AG04450 (cell line): ENCODE measurements around the gene STON1. TPM values are rescaled to one million over a fixed set of nuclear protein-coding genes. Genes with fewer than 3 reads are reported as not detected.

ENCODE experiments used
- CTCF ChIA-PET: fragments of 300-600, 350-600 bp; formaldehyde crosslinking; extraction: SDS; loops from one replicate; lab custom pipeline; 2022; ENCODE audit warnings: antibody characterized with exemption, inconsistent platforms; lab: Charles Lee
- POLR2A ChIA-PET: fragments of 350-600 bp; formaldehyde crosslinking; extraction: SDS; loops from one replicate; lab custom pipeline; 2021; ENCODE audit warnings: antibody characterized with exemption, inconsistent platforms; lab: Yijun Ruan, JAX
- DNase-seq: peaks from one replicate; pipeline ENCODE4 v3.0.0-alpha.2; 2011; ENCODE audit warnings: low read depth, low spot score
- H3K27ac ChIP-seq: one replicate; pipeline ENCODE4 v1.5.1; 2012; ENCODE audit warnings: low read depth, low read length, control low read depth
- H3K27me3 ChIP-seq: one replicate; pipeline ENCODE4 v1.6.0; 2012; ENCODE audit warnings: low read length; ENCODE audit not compliant: control insufficient read depth, insufficient read depth
- H3K4me3 ChIP-seq: 2 replicates; pipeline ENCODE4 v1.5.1; 2011; ENCODE audit warnings: mild to moderate bottlenecking, low read depth, low read length, control low read depth
- H3K9me3 ChIP-seq: 2 replicates; pipeline ENCODE4 v1.5.1; 2012; ENCODE audit warnings: low read length; ENCODE audit not compliant: control insufficient read depth, insufficient read depth
- polyA minus RNA-seq: library from RNA; depleted of rRNA, polyadenylated mRNA; stranded (reverse); fragments of >200 nt; gene quantifications from 2 replicates; pipeline ENCODE4 v1.2.3, GENCODE V29; 2011; rRNA and poly(A)+ RNA removed
- polyA plus RNA-seq: library from polyadenylated mRNA; depleted of rRNA; stranded (reverse); fragments of >200 nt; gene quantifications from 2 replicates; pipeline ENCODE4 v1.2.3, GENCODE V29; 2011; rRNA removed
- TF ChIP-seq, protein P1 (sequence below): IDR thresholded peaks from 2 replicates; pipeline ENCODE4 v1.5.1; 2011; ENCODE audit warnings: low read depth, low read length, control low read depth, inconsistent platforms

Gene STON1, protein sequence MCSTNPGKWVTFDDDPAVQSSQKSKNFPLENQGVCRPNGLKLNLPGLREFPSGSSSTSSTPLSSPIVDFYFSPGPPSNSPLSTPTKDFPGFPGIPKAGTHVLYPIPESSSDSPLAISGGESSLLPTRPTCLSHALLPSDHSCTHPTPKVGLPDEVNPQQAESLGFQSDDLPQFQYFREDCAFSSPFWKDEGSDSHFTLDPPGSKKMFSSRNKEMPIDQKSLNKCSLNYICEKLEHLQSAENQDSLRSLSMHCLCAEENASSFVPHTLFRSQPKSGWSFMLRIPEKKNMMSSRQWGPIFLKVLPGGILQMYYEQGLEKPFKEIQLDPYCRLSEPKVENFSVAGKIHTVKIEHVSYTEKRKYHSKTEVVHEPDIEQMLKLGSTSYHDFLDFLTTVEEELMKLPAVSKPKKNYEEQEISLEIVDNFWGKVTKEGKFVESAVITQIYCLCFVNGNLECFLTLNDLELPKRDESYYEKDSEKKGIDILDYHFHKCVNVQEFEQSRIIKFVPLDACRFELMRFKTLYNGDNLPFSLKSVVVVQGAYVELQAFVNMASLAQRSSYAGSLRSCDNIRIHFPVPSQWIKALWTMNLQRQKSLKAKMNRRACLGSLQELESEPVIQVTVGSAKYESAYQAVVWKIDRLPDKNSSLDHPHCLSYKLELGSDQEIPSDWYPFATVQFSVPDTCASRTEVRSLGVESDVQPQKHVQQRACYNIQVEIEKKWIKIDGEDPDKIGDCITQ
- 13.5 and 17.8 TPM in 2 replicates for polyA plus RNA-seq
- polyA minus RNA-seq: 13.9 and 20.9 TPM in 2 replicates

DNA sequence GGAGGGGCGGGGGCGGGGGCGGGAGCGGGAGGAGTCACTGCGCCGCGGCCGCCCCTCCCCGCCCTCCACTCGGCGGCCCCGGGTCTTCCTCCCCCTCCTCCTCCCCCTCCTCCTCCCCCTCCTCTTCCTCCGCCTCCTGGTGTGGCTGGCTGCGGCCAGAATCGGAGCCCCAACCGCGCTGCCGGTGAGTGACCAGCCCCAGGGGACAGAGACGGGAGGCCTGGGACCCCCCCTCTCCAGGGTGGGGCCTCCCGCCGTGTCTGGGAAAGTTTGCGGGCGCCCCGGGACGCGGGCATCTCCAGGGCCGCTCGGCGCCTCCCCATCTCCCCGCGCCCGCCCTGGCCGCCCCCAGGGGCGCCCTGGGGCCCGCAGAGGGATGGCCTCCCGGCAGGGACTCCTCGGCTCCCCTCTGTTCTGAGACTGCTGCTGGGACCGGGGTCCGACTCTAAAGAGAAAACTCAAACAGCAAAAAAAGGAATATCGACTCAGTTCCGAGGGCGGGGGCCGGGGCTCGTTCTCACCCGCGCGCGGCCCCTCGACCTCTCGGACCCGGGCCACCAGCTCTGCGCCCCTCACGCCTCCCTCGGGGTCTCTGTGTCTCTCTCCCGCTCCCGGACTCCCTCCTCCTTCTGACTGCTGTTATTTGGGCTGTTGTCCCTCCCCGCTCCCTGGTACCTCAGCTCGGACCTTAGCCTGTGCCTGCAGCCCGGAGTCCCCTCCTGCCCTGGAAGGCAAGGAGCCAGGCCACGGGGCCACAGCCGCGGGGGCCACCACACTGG, at the start of gene STON1:
STON1 (plus strand) TSS at position 122 of the 779 bp plus-strand sequence. CDS start 50,480 bp downstream, outside the sequence.
- peak within 1 kb of the TSS; percentile 11 for H3K27ac ChIP-seq
- CTCF ChIA-PET: interaction anchor here (0.6 to 3.7 kb wide), 5 partner anchors 14 to 423 kb away, joined by 3 to 11 read pairs (median 3); no protein-coding TSS in a partner anchor
- TF ChIP-seq, protein P1, sequence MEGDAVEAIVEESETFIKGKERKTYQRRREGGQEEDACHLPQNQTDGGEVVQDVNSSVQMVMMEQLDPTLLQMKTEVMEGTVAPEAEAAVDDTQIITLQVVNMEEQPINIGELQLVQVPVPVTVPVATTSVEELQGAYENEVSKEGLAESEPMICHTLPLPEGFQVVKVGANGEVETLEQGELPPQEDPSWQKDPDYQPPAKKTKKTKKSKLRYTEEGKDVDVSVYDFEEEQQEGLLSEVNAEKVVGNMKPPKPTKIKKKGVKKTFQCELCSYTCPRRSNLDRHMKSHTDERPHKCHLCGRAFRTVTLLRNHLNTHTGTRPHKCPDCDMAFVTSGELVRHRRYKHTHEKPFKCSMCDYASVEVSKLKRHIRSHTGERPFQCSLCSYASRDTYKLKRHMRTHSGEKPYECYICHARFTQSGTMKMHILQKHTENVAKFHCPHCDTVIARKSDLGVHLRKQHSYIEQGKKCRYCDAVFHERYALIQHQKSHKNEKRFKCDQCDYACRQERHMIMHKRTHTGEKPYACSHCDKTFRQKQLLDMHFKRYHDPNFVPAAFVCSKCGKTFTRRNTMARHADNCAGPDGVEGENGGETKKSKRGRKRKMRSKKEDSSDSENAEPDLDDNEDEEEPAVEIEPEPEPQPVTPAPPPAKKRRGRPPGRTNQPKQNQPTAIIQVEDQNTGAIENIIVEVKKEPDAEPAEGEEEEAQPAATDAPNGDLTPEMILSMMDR: peak; percentile 20; the same call in 1 of the 2 replicates
- H3K4me3 ChIP-seq: peak within 1 kb of the TSS; percentile 84
- POLR2A ChIA-PET: interaction anchor here (0.5 to 1.4 kb wide), 3 partner anchors 20 to 71 kb away, joined by 4 to 10 read pairs (median 6); no protein-coding TSS in a partner anchor
- no peaks in the 10 kb centered on the region; the same call in 1 of the 2 replicates for H3K9me3 ChIP-seq
- no peaks in the 10 kb centered on the region for H3K27me3 ChIP-seq
- no peak for DNase-seq

DNA sequence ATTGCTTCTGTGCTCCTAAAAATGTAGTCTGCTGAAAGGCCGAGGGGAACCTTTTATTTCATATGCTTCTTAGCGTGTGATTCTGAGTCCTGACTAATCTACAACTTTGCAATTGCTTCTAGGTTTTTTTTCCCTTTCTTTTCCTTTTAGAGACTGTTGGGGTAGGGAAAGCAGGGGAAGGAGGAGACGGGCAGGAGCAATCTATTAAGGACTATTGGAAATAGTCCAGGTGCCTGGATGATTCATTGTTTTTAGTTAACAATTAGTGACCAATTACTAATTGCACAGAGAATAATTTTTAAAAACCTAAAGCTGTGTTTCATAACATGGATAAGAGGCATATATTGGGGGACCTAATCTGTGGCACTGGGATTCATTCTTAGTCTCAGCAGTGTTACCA, 49.4 kb upstream of the STON1 start:
- no peak overlapping the region for H3K27ac ChIP-seq
- CTCF ChIA-PET: interaction anchor here (2.2 to 2.8 kb wide), 2 partner anchors 10 kb away, joined by 20 to 30 read pairs; no protein-coding TSS in a partner anchor
- DNase-seq: no peak
- TF ChIP-seq, protein P1: no peak
- no peak overlapping the region for H3K4me3 ChIP-seq
- POLR2A ChIA-PET: no interaction called here
- no peaks in the 10 kb centered on the region for H3K9me3 ChIP-seq
- no peaks in the 10 kb centered on the region for H3K27me3 ChIP-seq

DNA sequence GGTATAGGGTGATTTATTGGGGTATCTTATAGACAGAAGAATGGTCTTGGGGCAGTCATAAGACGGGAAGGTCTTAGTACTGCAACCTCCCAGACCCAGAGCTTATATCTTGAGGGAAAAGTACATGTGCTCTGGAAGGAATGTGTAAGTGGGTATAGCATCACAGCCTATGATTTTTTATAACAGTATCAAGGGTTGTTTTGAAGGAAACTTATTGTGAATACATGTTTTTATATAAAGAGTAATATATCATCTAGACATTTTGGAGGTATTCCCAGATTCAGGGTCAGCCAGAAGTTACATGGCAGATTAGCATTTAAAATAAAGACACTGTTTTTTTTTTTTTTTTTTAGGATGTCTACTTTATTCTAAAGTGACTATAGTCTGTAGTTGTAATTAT, 47.6 kb upstream of the STON1 start:
- H3K27ac ChIP-seq: no peak overlapping the region
- CTCF ChIA-PET: interaction anchor here (0.6 to 2.2 kb wide), 4 partner anchors 12 to 575 kb away, joined by 3 to 20 read pairs (median 4); no protein-coding TSS in a partner anchor
- H3K9me3 ChIP-seq: no peaks in the 10 kb centered on the region
- DNase-seq: peak; percentile 47
- H3K4me3 ChIP-seq: no peak overlapping the region
- POLR2A ChIA-PET: interaction anchor here (0.7 kb wide), 1 partner anchor 48 kb away, joined by 6 read pairs; no protein-coding TSS in a partner anchor
- no peaks in the 10 kb centered on the region for H3K27me3 ChIP-seq
- TF ChIP-seq, protein P1: no peak

DNA sequence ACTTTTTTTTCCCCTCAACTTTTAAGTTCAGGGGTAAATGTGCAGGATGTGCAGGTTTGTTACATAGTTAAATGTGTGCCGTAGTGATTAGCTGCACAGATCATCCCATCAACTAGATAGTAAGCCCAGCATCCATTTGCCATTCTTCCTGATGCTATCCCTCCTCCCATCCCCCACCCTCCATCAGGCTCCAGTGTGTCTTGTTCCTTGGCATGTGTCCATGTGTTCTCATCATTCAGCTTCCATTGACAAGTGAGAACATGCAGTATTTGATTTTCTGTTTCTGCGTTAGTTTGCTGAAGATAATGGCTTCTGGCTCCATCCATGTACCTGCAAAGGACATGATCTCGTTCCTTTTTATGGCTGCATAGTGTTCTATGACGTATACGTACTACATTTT, 47.2 kb upstream of the STON1 start:
- TF ChIP-seq, protein P1: no peak
- no peak overlapping the region for H3K27ac ChIP-seq
- ChIA-PET POLR2A (interaction anchor here (0.7 kb wide), 1 partner anchor 48 kb away, joined by 6 read pairs; no protein-coding TSS in a partner anchor), CTCF (interaction anchor here (0.6 to 2.2 kb wide), 3 partner anchors 12 to 576 kb away, joined by 3 to 20 read pairs (median 6); no protein-coding TSS in a partner anchor)
- no peaks in the 10 kb centered on the region for H3K27me3 ChIP-seq
- no peaks in the 10 kb centered on the region for H3K9me3 ChIP-seq
- no peak overlapping the region for H3K4me3 ChIP-seq
- no peak for DNase-seq
